Uterus (tissue), 2 donors: ENCODE results near the gene CDRT15.

ENCODE experiments used
- CTCF ChIP-seq, 4 experiments: fragments of 200-600 bp in 2 of 4; fragments of 450-650 bp in 2 of 4; sonication (generic) in 2 of 4; IDR thresholded peaks; one replicate each; pipeline ENCODE4 v1.5.1; 2016 to 2019; ENCODE audit warnings: antibody characterized with exemption in 4 of 4, mild to moderate bottlenecking in 2 of 4, moderate library complexity in 1 of 4
- POLR2A ChIP-seq, 2 donors: fragments of 450-650 bp; IDR thresholded peaks; one replicate each; pipeline ENCODE4 v1.6.1; 2016; ENCODE audit warnings: antibody characterized with exemption in 2 of 2, mild to moderate bottlenecking in 1 of 2, moderate library complexity in 1 of 2

GRCh38 chr17:14198575-14198974, 38.1 kb downstream of the CDRT15 start:
- no peak for TF ChIP-seq CTCF (IDR thresholded peaks at IDR 0.05)
- no peak for TF ChIP-seq POLR2A (IDR thresholded peaks at IDR 0.05)
